Measurements from ENCODE around the gene LENG8. TPM values are rescaled to one million over a fixed set of nuclear protein-coding genes. Genes with fewer than 3 reads are reported as not detected.

LENG8 gene
- total and polyA plus RNA-seq, 2 of the 8 experiments (the other 6 are each of a cell fraction or from before 2014, with no cell fraction given), result 62.2 to 108 TPM

DNA sequence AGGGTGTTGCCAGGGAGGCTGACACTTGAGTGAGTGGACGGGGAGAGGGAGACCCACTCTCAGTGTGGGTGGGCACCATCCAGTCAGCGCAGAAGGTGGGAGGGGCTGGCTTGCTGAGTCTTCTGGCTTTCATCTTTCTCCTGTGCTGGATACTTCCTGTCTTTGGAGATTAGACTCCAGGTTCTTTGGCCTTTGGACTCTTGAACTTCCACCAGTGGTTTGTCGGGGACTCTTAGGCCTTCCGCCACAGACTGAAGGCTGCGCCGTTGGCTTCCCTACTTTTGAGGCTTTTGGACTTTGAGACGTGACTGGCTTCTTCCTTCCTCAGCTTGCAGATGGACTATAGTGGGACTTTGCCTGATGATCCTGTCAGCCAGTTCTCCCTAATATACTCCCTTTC lies 4.3 kb upstream of the LENG8 start:
- FAIRE-seq (no peak), DNase-seq (ENCODE audit: low read depth in 1 of 2, low spot score in 2 of 2) (no peak)
- Histone ChIP-seq H3K18ac (ENCODE audit: extremely low read depth, low read length) (no peak overlapping the region), H4K20me1 (replicated peaks in 1 of 2; ENCODE audit: control insufficient read depth in 1 of 2, insufficient read depth in 2 of 2, low read length in 2 of 2) (peaks cover under 1 to 3% of the 10 kb centered on the region in 2 experiments), H4K8ac (ENCODE audit: extremely low read depth, insufficient read depth, low read length) (no peak overlapping the region), H4K5ac (ENCODE audit: insufficient read length, low read depth, low read length) (no peak overlapping the region), H3K9me3 (ENCODE audit: insufficient read depth in 2 of 2, low read depth in 1 of 2, low read length in 1 of 2) (no peaks in the 10 kb centered on the region), H3K23me2 (ENCODE audit: low read depth, low read length) (peaks cover 6% of the 10 kb centered on the region; the same call in 1 of the 2 replicates), H2BK5ac (ENCODE audit: low read depth, low read length) (no peak overlapping the region), H2BK20ac (ENCODE audit: low read length) (no peak overlapping the region), H2AK5ac (ENCODE audit: low read depth, low read length) (no peak overlapping the region), H3K4me1 (replicated peaks in 1 of 4; ENCODE audit: control insufficient read depth in 3 of 4, insufficient read depth in 4 of 4, low read length in 3 of 4) (peaks cover 0 to 2% (median 0%) of the 10 kb centered on the region in 4 experiments; a peak in 2 of 7 replicates), H2BK15ac (ENCODE audit: low read length) (no peak overlapping the region), H4K91ac (replicated peaks; ENCODE audit: insufficient read length, low read length) (no peak overlapping the region), H3K9ac (replicated peaks in 1 of 4; ENCODE audit: extremely low read depth in 1 of 4, low read depth in 3 of 4, low read length in 3 of 4) (no peak overlapping the region), H3K79me1 (ENCODE audit: low read depth, low read length) (peaks cover 2% of the 10 kb centered on the region), H3K36me3 (ENCODE audit: control insufficient read depth in 2 of 4, insufficient read depth in 4 of 4, low read length in 3 of 4) (peaks cover 0 to 5% (median 3%) of the 10 kb centered on the region in 4 experiments; a peak in 4 of 8 replicates), H3K4me2 (ENCODE audit: insufficient read depth in 1 of 2, low read depth in 2 of 2, low read length in 2 of 2) (no peak overlapping the region), H3K27me3 (replicated peaks in 1 of 4; ENCODE audit: control insufficient read depth in 3 of 4, extremely low read depth in 1 of 4, insufficient read depth in 3 of 4, low read length in 3 of 4) (no peaks in the 10 kb centered on the region), H3K56ac (replicated peaks; ENCODE audit: insufficient read length, low read depth, low read length) (no peak overlapping the region), H2BK120ac (replicated peaks; ENCODE audit: low read depth, low read length) (no peak overlapping the region), H3K4me3 (ENCODE audit: extremely low read depth in 1 of 4, insufficient read depth in 2 of 4, low read depth in 3 of 4, low read length in 4 of 4) (no peak overlapping the region), H2AFZ (ENCODE audit: low read length) (no peak overlapping the region), H3K27ac (ENCODE audit: low read depth, low read length) (no peak overlapping the region), H3K23ac (ENCODE audit: insufficient read length) (no peak overlapping the region), H2BK12ac (ENCODE audit: low read depth, low read length) (no peak overlapping the region), H3K14ac (ENCODE audit: insufficient read length) (no peak overlapping the region), H3K4ac (replicated peaks; ENCODE audit: insufficient read length, low read depth, low read length) (no peak overlapping the region), H3K79me2 (ENCODE audit: control insufficient read depth in 1 of 2, insufficient read depth in 2 of 2, low read length in 2 of 2) (peaks cover 3 to 20% of the 10 kb centered on the region in 2 experiments)
- CTCF ChIA-PET (ENCODE audit: partially characterized antibody), result no interaction called here
- 87% methylated on average over 7 of the region's 7 CpGs; no CpG with 5 or more reads in 1 of the 2 experiments for WGBS, 2 experiments (ENCODE audit: extremely low coverage in 1 of 2, insufficient coverage in 1 of 2, insufficient read length in 1 of 2, insufficient replicate concordance in 2 of 2, low coverage in 1 of 2, low lambda C conversion rate in 2 of 2, missing lambda C conversion rate in 1 of 2)
- TF ChIP-seq RXRA (IDR thresholded peaks at IDR 0.05; ENCODE audit: insufficient read depth, low read depth, low read length) (no peak), NANOG (IDR thresholded peaks at IDR 0.05; ENCODE audit: insufficient read depth, low read depth, low read length, poor library complexity, severe bottlenecking) (no peak)
- POLR2A ChIA-PET (ENCODE audit: partially characterized antibody), result interaction anchor here (1.1 to 1.6 kb wide), 2 partner anchors 12 to 18 kb away, joined by 4 read pairs; no protein-coding TSS in a partner anchor

All from H1 (cell line).